Gastroesophageal sphincter (tissue), 3 donors: ENCODE results near the gene CHST11.

Source experiments
- EP300 ChIP-seq: sonication (generic); formaldehyde crosslinking; IDR thresholded peaks from one replicate; pipeline ENCODE4 v1.6.1; 2017; ENCODE audit warnings: antibody characterized with exemption, mild to moderate bottlenecking
- POLR2A ChIP-seq, 2 donors: fragments of 450-650 bp; IDR thresholded peaks; one replicate each; pipeline ENCODE4 v1.6.1; 2017; ENCODE audit warnings: antibody characterized with exemption in 2 of 2, mild to moderate bottlenecking in 2 of 2, moderate library complexity in 1 of 2
- POLR2AphosphoS5 ChIP-seq: sonication (generic); formaldehyde crosslinking; IDR thresholded peaks from one replicate; pipeline ENCODE4 v1.6.1; 2017; ENCODE audit warnings: antibody characterized with exemption
- TF ChIP-seq, protein P1 (sequence below), 4 experiments: fragments of 200-600 bp in 2 of 4; fragments of 450-650 bp in 2 of 4; sonication (generic) in 1 of 4; IDR thresholded peaks; one replicate each; pipeline ENCODE4 v1.5.1; 2017 to 2019; ENCODE audit warnings: antibody characterized with exemption in 4 of 4, mild to moderate bottlenecking in 2 of 4, moderate library complexity in 2 of 4

DNA sequence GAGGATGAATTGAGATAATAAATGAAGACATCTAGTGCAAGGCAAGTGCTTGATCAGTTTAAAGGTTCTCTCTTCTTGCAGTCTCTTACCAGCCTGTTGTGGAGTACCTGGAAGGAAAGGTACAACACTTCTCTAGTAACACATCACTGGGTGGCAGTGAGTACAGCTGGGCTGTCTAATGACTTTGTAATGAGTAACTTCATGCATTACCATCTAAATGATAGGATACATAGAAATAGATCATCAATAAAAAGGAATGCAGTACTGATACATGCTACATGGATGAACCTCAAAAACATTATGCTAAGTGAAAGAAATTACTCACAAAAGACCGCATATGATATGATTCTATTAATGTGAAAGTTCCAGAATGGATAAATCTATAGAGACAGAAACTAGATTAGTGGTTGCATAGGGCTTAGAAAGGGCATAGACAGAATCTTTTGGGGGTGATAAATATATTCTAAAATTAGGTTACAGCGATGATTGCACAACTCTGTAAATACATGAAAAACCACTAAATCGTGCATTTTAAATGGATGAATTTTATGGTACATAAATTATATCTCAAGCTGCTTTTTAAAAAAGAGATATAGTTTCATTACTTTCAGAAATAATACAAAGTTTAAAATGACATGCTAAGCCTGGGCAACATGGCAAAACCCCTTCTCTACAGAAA lies 224.4 kb downstream of the CHST11 start:
- TF ChIP-seq, protein P1, sequence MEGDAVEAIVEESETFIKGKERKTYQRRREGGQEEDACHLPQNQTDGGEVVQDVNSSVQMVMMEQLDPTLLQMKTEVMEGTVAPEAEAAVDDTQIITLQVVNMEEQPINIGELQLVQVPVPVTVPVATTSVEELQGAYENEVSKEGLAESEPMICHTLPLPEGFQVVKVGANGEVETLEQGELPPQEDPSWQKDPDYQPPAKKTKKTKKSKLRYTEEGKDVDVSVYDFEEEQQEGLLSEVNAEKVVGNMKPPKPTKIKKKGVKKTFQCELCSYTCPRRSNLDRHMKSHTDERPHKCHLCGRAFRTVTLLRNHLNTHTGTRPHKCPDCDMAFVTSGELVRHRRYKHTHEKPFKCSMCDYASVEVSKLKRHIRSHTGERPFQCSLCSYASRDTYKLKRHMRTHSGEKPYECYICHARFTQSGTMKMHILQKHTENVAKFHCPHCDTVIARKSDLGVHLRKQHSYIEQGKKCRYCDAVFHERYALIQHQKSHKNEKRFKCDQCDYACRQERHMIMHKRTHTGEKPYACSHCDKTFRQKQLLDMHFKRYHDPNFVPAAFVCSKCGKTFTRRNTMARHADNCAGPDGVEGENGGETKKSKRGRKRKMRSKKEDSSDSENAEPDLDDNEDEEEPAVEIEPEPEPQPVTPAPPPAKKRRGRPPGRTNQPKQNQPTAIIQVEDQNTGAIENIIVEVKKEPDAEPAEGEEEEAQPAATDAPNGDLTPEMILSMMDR (IDR thresholded peaks at IDR 0.05) = no peak
- no peak for TF ChIP-seq POLR2A (IDR thresholded peaks at IDR 0.05)
- no peak for TF ChIP-seq POLR2AphosphoS5
- TF ChIP-seq EP300 = no peak
